Measurements from ENCODE around the gene RBFOX2.

GRCh38 chr22:35866651-35867050 is 162.0 kb downstream of the RBFOX2 start:
- TF ChIP-seq, protein P1, sequence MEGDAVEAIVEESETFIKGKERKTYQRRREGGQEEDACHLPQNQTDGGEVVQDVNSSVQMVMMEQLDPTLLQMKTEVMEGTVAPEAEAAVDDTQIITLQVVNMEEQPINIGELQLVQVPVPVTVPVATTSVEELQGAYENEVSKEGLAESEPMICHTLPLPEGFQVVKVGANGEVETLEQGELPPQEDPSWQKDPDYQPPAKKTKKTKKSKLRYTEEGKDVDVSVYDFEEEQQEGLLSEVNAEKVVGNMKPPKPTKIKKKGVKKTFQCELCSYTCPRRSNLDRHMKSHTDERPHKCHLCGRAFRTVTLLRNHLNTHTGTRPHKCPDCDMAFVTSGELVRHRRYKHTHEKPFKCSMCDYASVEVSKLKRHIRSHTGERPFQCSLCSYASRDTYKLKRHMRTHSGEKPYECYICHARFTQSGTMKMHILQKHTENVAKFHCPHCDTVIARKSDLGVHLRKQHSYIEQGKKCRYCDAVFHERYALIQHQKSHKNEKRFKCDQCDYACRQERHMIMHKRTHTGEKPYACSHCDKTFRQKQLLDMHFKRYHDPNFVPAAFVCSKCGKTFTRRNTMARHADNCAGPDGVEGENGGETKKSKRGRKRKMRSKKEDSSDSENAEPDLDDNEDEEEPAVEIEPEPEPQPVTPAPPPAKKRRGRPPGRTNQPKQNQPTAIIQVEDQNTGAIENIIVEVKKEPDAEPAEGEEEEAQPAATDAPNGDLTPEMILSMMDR (conservative IDR thresholded peaks at IDR 0.05; ENCODE audit: low read depth in 2 of 2): no peak
- no peak for TF ChIP-seq POLR2AphosphoS5 (IDR thresholded peaks at IDR 0.05; ENCODE audit: low read depth)

All from GM23338 (cell line).